ENCODE results near the gene RCOR2.

- TF ChIP-seq, protein P1, sequence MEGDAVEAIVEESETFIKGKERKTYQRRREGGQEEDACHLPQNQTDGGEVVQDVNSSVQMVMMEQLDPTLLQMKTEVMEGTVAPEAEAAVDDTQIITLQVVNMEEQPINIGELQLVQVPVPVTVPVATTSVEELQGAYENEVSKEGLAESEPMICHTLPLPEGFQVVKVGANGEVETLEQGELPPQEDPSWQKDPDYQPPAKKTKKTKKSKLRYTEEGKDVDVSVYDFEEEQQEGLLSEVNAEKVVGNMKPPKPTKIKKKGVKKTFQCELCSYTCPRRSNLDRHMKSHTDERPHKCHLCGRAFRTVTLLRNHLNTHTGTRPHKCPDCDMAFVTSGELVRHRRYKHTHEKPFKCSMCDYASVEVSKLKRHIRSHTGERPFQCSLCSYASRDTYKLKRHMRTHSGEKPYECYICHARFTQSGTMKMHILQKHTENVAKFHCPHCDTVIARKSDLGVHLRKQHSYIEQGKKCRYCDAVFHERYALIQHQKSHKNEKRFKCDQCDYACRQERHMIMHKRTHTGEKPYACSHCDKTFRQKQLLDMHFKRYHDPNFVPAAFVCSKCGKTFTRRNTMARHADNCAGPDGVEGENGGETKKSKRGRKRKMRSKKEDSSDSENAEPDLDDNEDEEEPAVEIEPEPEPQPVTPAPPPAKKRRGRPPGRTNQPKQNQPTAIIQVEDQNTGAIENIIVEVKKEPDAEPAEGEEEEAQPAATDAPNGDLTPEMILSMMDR (conservative IDR thresholded peaks at IDR 0.05 in 1 of 2, IDR thresholded peaks at IDR 0.05 in 1 of 2; ENCODE audit: low read depth in 1 of 2, low read length in 2 of 2) = no peak
- no peak for TF ChIP-seq EZH2 (IDR thresholded peaks at IDR 0.05; ENCODE audit: low read length, missing control alignments)
Observed at GRCh38 chr11:63876616-63877015, 40.3 kb downstream of the RCOR2 start.
